HEK293 (cell line): Measurements from ENCODE around the gene TMEM91.

ENCODE experiments used
- CTCF ChIA-PET: fragments of 350-600 bp; formaldehyde crosslinking; extraction: SDS; loops from one replicate; lab custom pipeline; 2021; ENCODE audit warnings: antibody characterized with exemption; lab: Yijun Ruan, JAX
- POLR2A ChIA-PET: fragments of 300-600 bp; formaldehyde crosslinking; extraction: SDS; loops from one replicate; lab custom pipeline; 2020; ENCODE audit warnings: antibody characterized with exemption, inconsistent platforms; lab: Yijun Ruan, JAX
- H3K27ac ChIP-seq: fragments of 200-500 bp; sonication (Bioruptor generic); 2 replicates; pipeline ENCODE4 v1.5.1; 2014; ENCODE audit warnings: low read depth, low read length, control low read depth, inconsistent platforms; ENCODE audit errors: extremely low read depth
- H3K36me3 ChIP-seq, 2 experiments: fragments of 200-500 bp in 1 of 2; sonication (Bioruptor generic) in 1 of 2; 1 replicate in 1 of 2; 2 replicates in 1 of 2; pipeline ENCODE4 v1.5.1; 2014 to 2017; ENCODE audit warnings: inconsistent platforms in 2 of 2, low read length in 2 of 2; ENCODE audit not compliant: control insufficient read depth in 2 of 2, insufficient read depth in 1 of 2
- H3K4me1 ChIP-seq: fragments of 200-500 bp; sonication (Bioruptor generic); 2 replicates; pipeline ENCODE4 v1.5.1; 2014; ENCODE audit warnings: mild to moderate bottlenecking, low read length, inconsistent platforms; ENCODE audit not compliant: control insufficient read depth, insufficient read depth
- H3K4me3 ChIP-seq: 2 replicates; pipeline ENCODE4 v1.5.1; 2011; ENCODE audit warnings: low read depth, mild to moderate bottlenecking, control low read depth, low read length, moderate library complexity
- H3K9me3 ChIP-seq: fragments of 200-500 bp; sonication (Bioruptor generic); 2 replicates; pipeline ENCODE4 v1.5.1; 2014; ENCODE audit warnings: low read depth, low read length, inconsistent platforms; ENCODE audit not compliant: control insufficient read depth, insufficient read depth
- BCL11B ChIP-seq: fragments of 450-650 bp; formaldehyde crosslinking; IDR thresholded peaks from 2 replicates; pipeline ENCODE4 v1.5.1; 2016; ENCODE audit warnings: low read depth, missing biosample characterization, missing genetic modification characterization
- GLIS1 ChIP-seq: fragments of 450-650 bp; formaldehyde crosslinking; IDR thresholded peaks from 2 replicates; pipeline ENCODE4 v1.5.1; 2016; ENCODE audit warnings: missing biosample characterization, missing genetic modification characterization
- IKZF3 ChIP-seq: fragments of 450-650 bp; IDR thresholded peaks from 2 replicates; pipeline ENCODE4 v1.5.0; 2018; ENCODE audit warnings: missing biosample characterization, mild to moderate bottlenecking, missing genetic modification characterization, moderate library complexity
- KLF1 ChIP-seq: fragments of 450-650 bp; formaldehyde crosslinking; IDR thresholded peaks from 2 replicates; pipeline ENCODE4 v1.5.1; 2016; ENCODE audit warnings: missing biosample characterization, missing genetic modification characterization
- KLF9 ChIP-seq: fragments of 450-650 bp; formaldehyde crosslinking; IDR thresholded peaks from 2 replicates; pipeline ENCODE4 v1.5.1; 2016; ENCODE audit warnings: missing biosample characterization, missing genetic modification characterization, low read depth
- SP7 ChIP-seq: fragments of 450-650 bp; formaldehyde crosslinking; IDR thresholded peaks from 2 replicates; pipeline ENCODE4 v1.5.1; 2016; ENCODE audit warnings: missing biosample characterization, missing genetic modification characterization
- WT1 ChIP-seq: fragments of 450-650 bp; formaldehyde crosslinking; IDR thresholded peaks from 2 replicates; pipeline ENCODE4 v1.5.1; 2016; ENCODE audit warnings: missing biosample characterization, missing genetic modification characterization
- ZBTB1 ChIP-seq: fragments of 450-650 bp; formaldehyde crosslinking; IDR thresholded peaks from 2 replicates; pipeline ENCODE4 v1.5.1; 2016; ENCODE audit warnings: missing biosample characterization, missing genetic modification characterization
- ZBTB17 ChIP-seq: fragments of 450-650 bp; formaldehyde crosslinking; IDR thresholded peaks from 2 replicates; pipeline ENCODE4 v1.5.1; 2016; ENCODE audit warnings: missing biosample characterization, missing genetic modification characterization
- ZBTB20 ChIP-seq: fragments of 450-650 bp; formaldehyde crosslinking; IDR thresholded peaks from 2 replicates; pipeline ENCODE4 v1.5.1; 2016; ENCODE audit warnings: missing biosample characterization, missing genetic modification characterization
- ZFP69B ChIP-seq: fragments of 450-650 bp; formaldehyde crosslinking; IDR thresholded peaks from 2 replicates; pipeline ENCODE4 v1.5.1; 2016; ENCODE audit warnings: missing biosample characterization, missing genetic modification characterization
- ZIC2 ChIP-seq: fragments of 450-650 bp; formaldehyde crosslinking; IDR thresholded peaks from 2 replicates; pipeline ENCODE4 v1.5.1; 2016; ENCODE audit warnings: missing biosample characterization, missing genetic modification characterization
- ZNF140 ChIP-seq: fragments of 450-650 bp; formaldehyde crosslinking; IDR thresholded peaks from 2 replicates; pipeline ENCODE4 v1.5.1; 2016; ENCODE audit warnings: missing biosample characterization, missing genetic modification characterization
- ZNF155 ChIP-seq: fragments of 450-650 bp; formaldehyde crosslinking; IDR thresholded peaks from 2 replicates; pipeline ENCODE4 v1.5.1; 2016; ENCODE audit warnings: missing biosample characterization, missing genetic modification characterization
- ZNF19 ChIP-seq: fragments of 450-650 bp; formaldehyde crosslinking; IDR thresholded peaks from 2 replicates; pipeline ENCODE4; 2016; ENCODE audit warnings: missing biosample characterization, missing genetic modification characterization, low read depth
- ZNF274 ChIP-seq, 2 experiments: fragments of 200-500 bp in 1 of 2; fragments of 450-650 bp in 1 of 2; sonication (Bioruptor generic) in 1 of 2; formaldehyde crosslinking in 1 of 2; IDR thresholded peaks; 2 replicates each; pipeline versions ENCODE4 v1.5.1 to v1.6.1; 2014 to 2016; ENCODE audit warnings: borderline replicate concordance in 1 of 2, inconsistent platforms in 1 of 2, low read length in 1 of 2, missing biosample characterization in 1 of 2, missing genetic modification characterization in 1 of 2
- ZNF335 ChIP-seq: fragments of 450-650 bp; formaldehyde crosslinking; conservative IDR thresholded peaks from 2 replicates; pipeline ENCODE4 v1.5.1; 2016; ENCODE audit warnings: missing biosample characterization, missing genetic modification characterization
- ZNF362 ChIP-seq: fragments of 450-650 bp; formaldehyde crosslinking; IDR thresholded peaks from 2 replicates; pipeline ENCODE4 v1.5.1; 2016; ENCODE audit warnings: missing biosample characterization, missing genetic modification characterization
- ZNF398 ChIP-seq: fragments of 450-650 bp; formaldehyde crosslinking; IDR thresholded peaks from 2 replicates; pipeline ENCODE4 v1.5.1; 2017; ENCODE audit warnings: missing biosample characterization, missing genetic modification characterization
- ZNF514 ChIP-seq: fragments of 450-650 bp; formaldehyde crosslinking; IDR thresholded peaks from 2 replicates; pipeline ENCODE4 v1.5.1; 2016; ENCODE audit warnings: missing biosample characterization, missing genetic modification characterization
- ZNF561 ChIP-seq: fragments of 450-650 bp; IDR thresholded peaks from 2 replicates; pipeline ENCODE4 v1.5.1; 2018; ENCODE audit warnings: missing biosample characterization, missing genetic modification characterization, borderline replicate concordance
- ZNF747 ChIP-seq: fragments of 450-650 bp; formaldehyde crosslinking; IDR thresholded peaks from 2 replicates; pipeline ENCODE4 v1.5.1; 2016; ENCODE audit warnings: missing biosample characterization, missing genetic modification characterization
- ZNF76 ChIP-seq: fragments of 450-650 bp; formaldehyde crosslinking; IDR thresholded peaks from 2 replicates; pipeline ENCODE4; 2016; ENCODE audit warnings: low read depth, missing biosample characterization, missing genetic modification characterization, borderline replicate concordance
- ZXDB ChIP-seq: fragments of 450-650 bp; formaldehyde crosslinking; IDR thresholded peaks from 2 replicates; pipeline ENCODE4 v1.5.1; 2016; ENCODE audit warnings: missing biosample characterization, missing genetic modification characterization
- TF ChIP-seq, protein P1 (sequence below): fragments of 450-650 bp; formaldehyde crosslinking; IDR thresholded peaks from 2 replicates; pipeline ENCODE4 v1.5.1; 2016; ENCODE audit warnings: missing biosample characterization, missing genetic modification characterization
- TF ChIP-seq, protein P2 (sequence below): fragments of 450-650 bp; formaldehyde crosslinking; IDR thresholded peaks from 2 replicates; pipeline ENCODE4 v1.5.1; 2016; ENCODE audit warnings: missing biosample characterization, missing genetic modification characterization, borderline replicate concordance
- TF ChIP-seq, protein P3 (sequence below): fragments of 450-650 bp; formaldehyde crosslinking; IDR thresholded peaks from 2 replicates; pipeline ENCODE4 v1.5.1; 2017; ENCODE audit warnings: missing biosample characterization, missing genetic modification characterization

Gene TMEM91

GRCh38 chr19:41426952-41427646 lies 50.8 kb downstream of the TMEM91 start, which contains the start of gene B3GNT8:
Gene B3GNT8 (minus strand): TSS chr19:41427374. CDS start chr19:41426778, 596 bp downstream.
- Histone ChIP-seq H3K9me3 (no peaks in the 10 kb centered on the region), H3K4me3 (no peak within 1 kb of the TSS), H3K27ac (peak within 1 kb of the TSS; percentile 64), H3K4me1 (peaks cover 13% of the 10 kb centered on the region), H3K36me3 (peaks cover 10 to 46% of the 10 kb centered on the region in 2 experiments; a peak in 2 of 3 replicates)
- ChIA-PET CTCF (interaction anchor here (0.7 to 4.2 kb wide), 2 partner anchors 22 to 879 kb away, joined by 3 to 21 read pairs; no protein-coding TSS in a partner anchor), POLR2A (interaction anchor here (0.6 to 1.9 kb wide), 7 partner anchors 9 to 686 kb away, joined by 3 to 13 read pairs (median 7); partner anchors contain the start of genes B9D2 and DMAC2)
- no peak for TF ChIP-seq ZNF140 (tag by site-specific recombination)
- peak; percentile 30 for TF ChIP-seq KLF1 (tag by site-specific recombination)
- TF ChIP-seq ZNF398: peak; percentile 79
- TF ChIP-seq ZXDB (tag by site-specific recombination): peak; percentile 81
- peak; percentile 93 for TF ChIP-seq ZBTB20
- no peak for TF ChIP-seq ZNF747 (tag by site-specific recombination)
- TF ChIP-seq ZIC2: peak; percentile 35; the same call in 1 of the 2 replicates
- peak; percentile 61 for TF ChIP-seq KLF9 (tag by site-specific recombination)
- TF ChIP-seq ZNF561: no peak
- TF ChIP-seq, protein P1, sequence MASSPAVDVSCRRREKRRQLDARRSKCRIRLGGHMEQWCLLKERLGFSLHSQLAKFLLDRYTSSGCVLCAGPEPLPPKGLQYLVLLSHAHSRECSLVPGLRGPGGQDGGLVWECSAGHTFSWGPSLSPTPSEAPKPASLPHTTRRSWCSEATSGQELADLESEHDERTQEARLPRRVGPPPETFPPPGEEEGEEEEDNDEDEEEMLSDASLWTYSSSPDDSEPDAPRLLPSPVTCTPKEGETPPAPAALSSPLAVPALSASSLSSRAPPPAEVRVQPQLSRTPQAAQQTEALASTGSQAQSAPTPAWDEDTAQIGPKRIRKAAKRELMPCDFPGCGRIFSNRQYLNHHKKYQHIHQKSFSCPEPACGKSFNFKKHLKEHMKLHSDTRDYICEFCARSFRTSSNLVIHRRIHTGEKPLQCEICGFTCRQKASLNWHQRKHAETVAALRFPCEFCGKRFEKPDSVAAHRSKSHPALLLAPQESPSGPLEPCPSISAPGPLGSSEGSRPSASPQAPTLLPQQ (tag by site-specific recombination): peak; percentile 88
- TF ChIP-seq WT1: no peak; the same call in 1 of the 2 replicates
- TF ChIP-seq ZBTB1: no peak
- TF ChIP-seq ZNF514: no peak
- 0 out of 2 replicates have a peak, but pooled peaks have one; percentile 7 for TF ChIP-seq SP7 (tag by site-specific recombination)
- no peak for TF ChIP-seq ZNF19
- peak; percentile 51 for TF ChIP-seq IKZF3 (tag by site-specific recombination)
- TF ChIP-seq ZNF155: no peak
- peak; percentile 78; the same call in 1 of the 2 replicates for TF ChIP-seq ZFP69B (tag by site-specific recombination)
- peak; percentile 64; the same call in 1 of the 2 replicates for TF ChIP-seq ZBTB17 (tag by site-specific recombination)
- TF ChIP-seq, protein P2, sequence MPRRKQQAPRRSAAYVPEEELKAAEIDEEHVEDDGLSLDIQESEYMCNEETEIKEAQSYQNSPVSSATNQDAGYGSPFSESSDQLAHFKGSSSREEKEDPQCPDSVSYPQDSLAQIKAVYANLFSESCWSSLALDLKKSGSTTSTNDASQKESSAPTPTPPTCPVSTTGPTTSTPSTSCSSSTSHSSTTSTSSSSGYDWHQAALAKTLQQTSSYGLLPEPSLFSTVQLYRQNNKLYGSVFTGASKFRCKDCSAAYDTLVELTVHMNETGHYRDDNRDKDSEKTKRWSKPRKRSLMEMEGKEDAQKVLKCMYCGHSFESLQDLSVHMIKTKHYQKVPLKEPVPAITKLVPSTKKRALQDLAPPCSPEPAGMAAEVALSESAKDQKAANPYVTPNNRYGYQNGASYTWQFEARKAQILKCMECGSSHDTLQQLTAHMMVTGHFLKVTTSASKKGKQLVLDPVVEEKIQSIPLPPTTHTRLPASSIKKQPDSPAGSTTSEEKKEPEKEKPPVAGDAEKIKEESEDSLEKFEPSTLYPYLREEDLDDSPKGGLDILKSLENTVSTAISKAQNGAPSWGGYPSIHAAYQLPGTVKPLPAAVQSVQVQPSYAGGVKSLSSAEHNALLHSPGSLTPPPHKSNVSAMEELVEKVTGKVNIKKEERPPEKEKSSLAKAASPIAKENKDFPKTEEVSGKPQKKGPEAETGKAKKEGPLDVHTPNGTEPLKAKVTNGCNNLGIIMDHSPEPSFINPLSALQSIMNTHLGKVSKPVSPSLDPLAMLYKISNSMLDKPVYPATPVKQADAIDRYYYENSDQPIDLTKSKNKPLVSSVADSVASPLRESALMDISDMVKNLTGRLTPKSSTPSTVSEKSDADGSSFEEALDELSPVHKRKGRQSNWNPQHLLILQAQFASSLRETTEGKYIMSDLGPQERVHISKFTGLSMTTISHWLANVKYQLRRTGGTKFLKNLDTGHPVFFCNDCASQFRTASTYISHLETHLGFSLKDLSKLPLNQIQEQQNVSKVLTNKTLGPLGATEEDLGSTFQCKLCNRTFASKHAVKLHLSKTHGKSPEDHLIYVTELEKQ (tag by site-specific recombination): no peak
- no peak for TF ChIP-seq ZNF362 (tag by site-specific recombination)
- TF ChIP-seq ZNF76 (tag by site-specific recombination): no peak
- no peak for TF ChIP-seq ZNF274 (IDR thresholded peaks at IDR 0.05; ENCODE audit: low read length)
- TF ChIP-seq ZNF274 (tag by site-specific recombination; IDR thresholded peaks at IDR 0.05; ENCODE audit: borderline replicate concordance): no peak
- no peak for TF ChIP-seq BCL11B (tag by site-specific recombination)
- TF ChIP-seq GLIS1 (tag by site-specific recombination): peak; percentile 49
- peak; percentile 84 for TF ChIP-seq ZNF335 (tag by site-specific recombination)
- TF ChIP-seq, protein P3, sequence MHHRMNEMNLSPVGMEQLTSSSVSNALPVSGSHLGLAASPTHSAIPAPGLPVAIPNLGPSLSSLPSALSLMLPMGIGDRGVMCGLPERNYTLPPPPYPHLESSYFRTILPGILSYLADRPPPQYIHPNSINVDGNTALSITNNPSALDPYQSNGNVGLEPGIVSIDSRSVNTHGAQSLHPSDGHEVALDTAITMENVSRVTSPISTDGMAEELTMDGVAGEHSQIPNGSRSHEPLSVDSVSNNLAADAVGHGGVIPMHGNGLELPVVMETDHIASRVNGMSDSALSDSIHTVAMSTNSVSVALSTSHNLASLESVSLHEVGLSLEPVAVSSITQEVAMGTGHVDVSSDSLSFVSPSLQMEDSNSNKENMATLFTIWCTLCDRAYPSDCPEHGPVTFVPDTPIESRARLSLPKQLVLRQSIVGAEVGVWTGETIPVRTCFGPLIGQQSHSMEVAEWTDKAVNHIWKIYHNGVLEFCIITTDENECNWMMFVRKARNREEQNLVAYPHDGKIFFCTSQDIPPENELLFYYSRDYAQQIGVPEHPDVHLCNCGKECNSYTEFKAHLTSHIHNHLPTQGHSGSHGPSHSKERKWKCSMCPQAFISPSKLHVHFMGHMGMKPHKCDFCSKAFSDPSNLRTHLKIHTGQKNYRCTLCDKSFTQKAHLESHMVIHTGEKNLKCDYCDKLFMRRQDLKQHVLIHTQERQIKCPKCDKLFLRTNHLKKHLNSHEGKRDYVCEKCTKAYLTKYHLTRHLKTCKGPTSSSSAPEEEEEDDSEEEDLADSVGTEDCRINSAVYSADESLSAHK (tag by site-specific recombination): no peak
